ENCODE results near the gene XPOT.

XPOT gene

DNA sequence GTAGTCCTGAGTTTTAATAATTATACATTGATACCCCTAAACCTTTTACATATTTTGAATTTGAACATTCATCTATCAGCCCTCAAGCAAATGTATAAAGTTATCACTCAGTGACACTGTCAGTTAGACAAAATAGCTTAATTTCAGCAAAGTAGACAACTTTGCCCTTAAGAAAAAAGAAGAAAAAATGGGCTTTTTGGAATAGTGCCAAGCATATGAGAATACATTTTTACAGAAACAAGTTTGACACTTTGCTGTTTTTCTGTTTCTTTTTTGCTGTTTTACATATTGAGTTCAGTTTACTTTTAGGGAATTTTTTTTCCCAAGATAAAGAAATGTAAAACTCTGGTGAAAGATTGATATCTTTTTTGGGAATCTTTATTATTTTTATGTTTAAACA is 62.0 kb downstream of the XPOT start:
- DNase-seq (ENCODE audit: low read depth in 2 of 2) = no peak

DNA sequence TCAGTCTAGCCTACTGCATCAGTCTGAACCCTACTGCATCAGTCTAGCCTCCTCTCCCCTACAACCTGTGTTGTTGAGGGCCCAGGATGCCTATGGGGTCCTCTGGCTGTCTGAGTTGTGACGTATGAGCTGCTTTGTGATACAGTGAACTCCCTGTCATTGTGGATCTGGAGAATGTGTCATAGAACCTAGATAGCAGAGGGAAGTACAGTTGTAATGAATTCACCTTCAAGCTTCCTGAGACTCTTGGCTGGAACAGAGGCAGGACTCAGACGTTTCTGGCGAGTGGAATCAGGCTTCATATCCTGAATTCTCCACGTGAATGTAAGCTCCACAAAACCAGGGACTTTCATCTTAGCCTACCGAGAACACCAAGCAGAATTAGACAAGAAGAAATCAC is 64.8 kb downstream of the XPOT start:
- no peak for DNase-seq (ENCODE audit: low read depth in 2 of 2)

DNA sequence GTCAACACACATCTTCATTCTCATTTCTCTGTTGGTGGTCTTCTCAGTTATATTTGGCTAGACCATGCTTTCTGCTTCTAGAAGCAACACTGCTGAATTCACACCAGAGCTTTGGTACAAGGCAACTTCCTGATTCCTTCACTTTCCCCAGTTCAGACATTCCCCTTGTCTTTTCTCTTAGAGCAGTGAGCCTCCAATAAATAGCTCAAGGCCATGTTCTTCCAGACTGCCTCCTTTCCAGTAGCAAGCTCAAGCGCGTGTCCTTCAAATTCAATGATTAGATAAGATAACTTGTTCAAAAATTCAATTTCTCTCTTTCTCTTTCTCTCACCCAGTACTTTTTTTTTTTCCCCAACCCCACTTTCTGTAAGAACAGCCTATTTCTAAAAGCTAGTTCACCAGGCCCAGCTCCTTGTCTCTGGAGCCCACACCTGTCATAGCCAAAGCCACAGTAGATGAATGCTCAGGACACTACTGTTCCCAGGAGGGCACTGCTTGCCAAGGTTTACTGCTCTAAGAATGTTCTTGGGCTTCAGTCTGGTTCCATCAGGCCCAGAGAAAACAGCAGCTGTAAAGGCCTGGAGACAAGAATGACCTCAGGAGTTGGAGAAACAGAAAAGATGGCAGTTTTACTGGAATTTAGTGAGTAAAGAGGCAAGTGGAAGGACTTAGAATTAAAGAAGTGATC is 65.4 kb downstream of the XPOT start:
- no peak for DNase-seq (ENCODE audit: low read depth in 2 of 2)

DNA sequence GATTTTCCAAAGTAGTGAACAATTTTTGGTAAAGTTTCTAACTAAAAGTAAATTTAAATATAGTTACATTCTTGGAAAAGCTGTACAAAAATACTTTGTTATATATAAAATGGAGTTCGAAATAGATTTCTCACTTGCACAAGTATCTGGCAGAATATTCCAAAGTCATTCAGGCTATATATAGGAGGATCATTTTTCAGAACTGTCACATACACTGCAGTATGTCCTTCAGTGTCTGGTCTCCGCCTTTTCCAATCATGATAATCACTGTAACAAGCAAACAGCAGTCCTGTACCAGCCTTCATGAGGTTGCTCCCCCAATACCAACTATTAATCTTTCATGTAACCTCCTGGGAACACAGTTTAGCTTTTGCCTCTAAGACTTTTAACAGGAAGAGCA is 66.3 kb downstream of the XPOT start:
- no peak for DNase-seq (ENCODE audit: low read depth in 2 of 2)

DNA sequence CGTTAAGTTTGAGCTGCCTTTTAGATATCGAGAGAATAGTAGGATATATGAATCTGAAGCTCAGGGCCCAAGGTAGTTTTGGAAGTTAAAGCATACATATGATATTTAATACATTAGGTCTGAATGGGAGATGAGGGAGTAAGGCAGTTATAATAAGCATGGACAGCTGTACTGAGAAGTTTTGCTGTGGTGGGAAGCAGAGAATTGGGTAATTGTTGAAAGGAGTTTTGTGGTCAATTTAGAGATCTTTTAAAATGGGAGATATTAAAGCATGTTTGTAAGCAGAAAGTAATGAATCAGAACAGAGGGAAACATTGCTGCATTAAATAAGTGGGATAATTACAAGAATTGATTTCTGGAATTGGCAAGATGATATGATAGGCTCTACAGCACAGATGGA is 69.0 kb downstream of the XPOT start:
- no peak for DNase-seq (ENCODE audit: low read depth in 2 of 2)

DNA sequence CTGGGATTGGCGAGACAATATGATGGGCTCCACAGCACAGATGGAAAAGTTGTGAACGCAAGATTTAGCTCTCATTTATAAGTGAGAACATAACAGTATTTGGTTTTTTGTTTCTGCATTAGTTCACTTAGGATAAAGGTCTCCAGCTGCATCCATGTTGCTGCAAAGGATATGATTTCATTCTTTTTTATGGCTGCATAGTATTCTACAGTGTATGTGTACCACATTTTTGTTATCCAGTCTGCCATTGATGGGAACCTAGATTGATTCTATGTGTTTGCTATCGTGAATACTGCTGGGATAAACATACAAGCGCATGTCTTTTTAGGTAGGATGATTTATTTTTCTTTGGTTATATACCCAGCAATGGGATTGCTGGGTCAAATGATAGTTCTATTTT is 71.3 kb downstream of the XPOT start:
- DNase-seq (ENCODE audit: low read depth in 2 of 2) = no peak

DNA sequence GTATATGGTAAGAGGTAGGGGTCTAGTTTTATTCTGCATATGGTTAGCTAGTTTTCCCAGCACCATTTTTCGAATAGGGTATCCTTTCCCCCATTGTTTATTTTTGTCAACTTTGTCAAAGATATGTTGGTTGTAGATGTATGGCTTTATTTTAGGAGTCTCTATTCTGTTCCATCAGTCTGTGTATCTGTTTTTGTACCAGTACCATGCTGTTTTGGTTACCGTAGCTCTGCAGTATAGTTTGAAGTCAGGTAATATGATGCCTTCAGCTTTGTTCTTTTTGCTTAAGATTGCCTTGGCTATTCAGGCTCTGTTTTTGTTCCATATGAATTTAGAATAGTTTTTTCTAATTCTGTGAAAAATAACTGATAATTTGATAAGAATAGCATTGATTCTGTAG is 72.7 kb downstream of the XPOT start:
- no peak for DNase-seq (ENCODE audit: low read depth in 2 of 2)

DNA sequence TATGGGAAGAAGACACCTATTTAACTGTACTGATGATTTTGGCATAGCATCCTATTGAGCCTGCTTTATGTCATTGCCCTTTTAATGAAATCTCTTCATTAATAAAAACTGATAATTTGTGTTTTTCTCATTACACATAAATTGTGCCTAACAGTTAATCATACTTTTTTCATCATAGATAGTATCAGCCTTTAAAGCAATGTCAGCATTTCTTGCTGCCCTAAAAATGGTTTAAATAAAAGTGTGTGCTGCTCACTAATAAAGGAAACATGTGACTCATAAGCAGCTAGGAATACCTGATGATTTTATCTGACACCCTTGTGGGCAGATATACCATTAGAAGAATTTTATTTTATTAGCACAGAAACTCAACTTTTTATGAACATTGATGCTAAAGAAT is 74.5 kb downstream of the XPOT start:
- DNase-seq (ENCODE audit: low read depth in 2 of 2) = no peak

DNA sequence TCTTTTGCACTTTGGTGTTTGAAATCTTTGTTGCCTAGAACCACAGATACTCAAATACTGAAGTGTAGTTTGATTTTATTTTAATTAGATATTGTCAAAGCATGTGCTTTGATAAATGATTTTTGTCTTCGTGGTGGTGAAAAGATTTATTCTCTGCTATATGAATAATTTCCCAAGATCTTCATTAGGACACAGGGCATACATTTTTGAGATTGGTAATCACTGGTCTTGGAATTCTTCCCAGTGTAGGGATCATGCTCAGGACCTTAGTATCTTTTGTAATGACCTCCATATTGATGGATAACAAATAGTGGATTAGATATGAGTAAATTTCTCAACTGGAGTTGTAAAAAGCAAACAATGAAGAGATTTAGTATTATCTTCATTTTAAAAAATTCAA is 76.0 kb downstream of the XPOT start:
- no peak for DNase-seq (ENCODE audit: low read depth in 2 of 2)

DNA sequence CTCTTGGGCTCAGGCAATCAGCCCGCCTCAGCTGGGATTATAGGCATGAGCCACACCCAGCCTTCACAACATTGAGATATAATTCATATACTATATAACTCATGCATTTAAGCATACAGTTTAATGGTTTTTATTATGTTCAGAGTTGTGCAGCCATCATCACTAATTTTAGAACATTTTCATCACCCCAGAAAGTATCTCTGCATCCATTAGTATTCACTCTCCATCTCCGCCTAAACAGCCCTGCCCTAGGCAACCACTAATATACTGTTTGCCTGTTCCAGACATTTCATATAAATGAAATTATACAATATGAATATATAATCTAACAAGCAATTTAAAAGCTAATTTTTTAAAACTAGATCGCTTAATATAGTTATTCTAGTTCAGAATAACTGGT is 82.5 kb downstream of the XPOT start:
- DNase-seq (ENCODE audit: low read depth in 2 of 2) = no peak

DNA sequence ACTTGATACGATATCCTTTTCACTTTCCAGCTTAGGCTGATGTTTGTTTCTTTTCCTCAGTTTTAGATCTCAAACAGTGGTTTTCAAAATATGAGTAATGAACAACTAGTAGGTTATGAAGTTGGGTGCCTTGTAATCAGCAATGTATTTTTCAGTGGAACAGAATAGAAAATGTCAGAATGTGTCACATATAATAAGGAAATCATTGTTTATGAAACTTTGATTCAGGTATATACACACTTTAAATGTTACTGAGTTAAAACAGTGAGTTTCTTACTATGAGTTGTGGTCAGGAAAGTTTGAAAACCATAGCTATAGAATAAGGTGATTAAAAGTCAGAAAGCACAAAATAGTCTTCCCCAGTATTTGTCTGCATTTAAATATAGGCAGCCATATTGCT is 87.5 kb downstream of the XPOT start:
- DNase-seq (ENCODE audit: low read depth in 2 of 2) = no peak

DNA sequence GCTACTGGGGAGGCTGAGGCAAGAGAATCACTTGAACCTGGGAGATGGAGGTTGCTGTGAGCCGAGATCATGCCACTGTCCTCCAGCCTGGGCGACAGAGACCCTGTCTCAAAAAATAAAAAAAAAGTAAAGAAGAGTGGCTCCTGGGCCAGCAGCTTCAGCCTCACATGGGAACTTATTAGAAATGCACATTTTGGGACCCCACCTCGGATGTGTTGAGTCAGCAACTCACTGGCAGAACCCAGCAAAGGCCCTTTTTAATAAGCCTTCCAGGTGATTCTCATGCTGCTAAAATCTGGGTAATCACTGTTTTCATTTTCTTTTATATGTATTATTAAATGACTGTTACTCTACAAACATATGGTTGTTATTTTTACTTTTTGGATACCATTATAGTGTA is 89.3 kb downstream of the XPOT start:
- DNase-seq (ENCODE audit: low read depth in 2 of 2) = no peak

DNA sequence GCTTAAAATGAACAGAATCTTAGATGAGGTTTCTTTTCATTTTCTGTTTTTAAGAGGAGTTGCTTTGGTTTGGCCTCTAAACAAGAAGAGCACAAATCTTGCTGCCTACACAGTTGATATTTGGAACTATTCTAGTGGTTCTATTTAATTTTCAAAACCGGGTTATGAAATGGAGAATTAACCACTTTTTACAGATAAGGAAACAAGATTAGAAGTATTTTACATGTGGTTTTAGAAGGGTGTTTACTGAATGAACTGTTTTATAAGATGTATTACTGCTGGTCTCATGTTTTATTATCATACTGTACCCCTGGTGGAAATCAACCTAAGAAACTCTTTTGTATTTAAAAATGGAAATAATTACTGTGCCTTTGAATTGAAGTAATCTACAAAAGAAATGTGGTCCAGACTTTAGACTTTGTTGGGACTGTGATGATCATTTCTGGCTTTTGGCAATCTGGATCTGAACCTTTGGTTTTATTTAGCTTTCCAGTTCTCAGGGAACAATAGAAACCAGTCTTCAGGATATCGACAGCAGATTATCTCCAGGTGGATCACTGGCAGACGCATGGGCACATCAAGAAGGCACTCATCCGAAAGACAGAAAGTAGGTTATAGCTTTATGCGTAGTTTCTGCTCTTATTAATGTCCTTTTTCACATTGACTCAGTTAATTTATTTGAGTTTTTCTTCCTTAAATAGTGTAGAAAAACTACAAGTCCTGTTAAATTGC is 91.0 kb downstream of the XPOT start:
- DNase-seq (ENCODE audit: low read depth in 2 of 2) = no peak

DNA sequence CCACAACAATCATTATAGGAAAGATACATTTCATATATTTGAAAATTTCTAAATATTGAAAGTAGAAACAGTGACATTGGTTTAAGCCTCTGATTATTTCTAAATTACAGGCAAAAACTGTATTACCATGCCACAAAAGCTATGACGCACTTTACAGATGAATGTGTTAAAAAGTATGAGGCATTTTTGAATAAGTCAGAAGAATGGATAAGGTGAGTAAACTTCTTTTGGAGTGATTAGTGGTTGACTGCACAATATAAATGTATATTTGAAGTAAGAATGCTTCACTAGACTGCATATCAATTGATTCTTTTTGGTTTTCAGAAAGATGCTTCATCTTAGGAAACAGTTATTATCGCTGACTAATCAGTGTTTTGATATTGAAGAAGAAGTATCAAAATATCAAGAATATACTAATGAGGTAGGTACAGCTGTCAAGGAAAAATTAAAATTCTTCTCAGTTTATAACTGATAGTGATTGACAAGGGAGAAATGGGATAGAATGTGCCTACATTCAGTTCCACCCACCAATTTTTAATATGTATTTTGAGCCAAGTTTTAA is 92.7 kb downstream of the XPOT start:
- DNase-seq (ENCODE audit: low read depth in 2 of 2) = no peak

DNA sequence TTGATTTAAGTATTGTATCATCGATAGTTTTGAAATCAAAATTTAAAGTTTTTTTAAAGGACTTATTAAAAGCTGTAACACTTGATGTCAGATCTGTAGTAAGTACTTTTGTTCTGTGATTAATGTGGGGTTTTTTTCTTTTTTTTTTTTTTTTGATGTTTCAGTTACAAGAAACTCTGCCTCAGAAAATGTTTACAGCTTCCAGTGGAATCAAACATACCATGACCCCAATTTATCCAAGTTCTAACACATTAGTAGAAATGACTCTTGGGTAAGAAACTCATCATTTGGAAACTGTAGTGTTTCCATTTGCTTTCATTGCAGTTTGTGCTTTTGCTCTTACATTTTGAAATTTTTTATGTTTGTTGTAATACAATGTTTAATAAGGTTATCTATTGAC is 93.3 kb downstream of the XPOT start:
- no peak for DNase-seq (ENCODE audit: low read depth in 2 of 2)

DNA sequence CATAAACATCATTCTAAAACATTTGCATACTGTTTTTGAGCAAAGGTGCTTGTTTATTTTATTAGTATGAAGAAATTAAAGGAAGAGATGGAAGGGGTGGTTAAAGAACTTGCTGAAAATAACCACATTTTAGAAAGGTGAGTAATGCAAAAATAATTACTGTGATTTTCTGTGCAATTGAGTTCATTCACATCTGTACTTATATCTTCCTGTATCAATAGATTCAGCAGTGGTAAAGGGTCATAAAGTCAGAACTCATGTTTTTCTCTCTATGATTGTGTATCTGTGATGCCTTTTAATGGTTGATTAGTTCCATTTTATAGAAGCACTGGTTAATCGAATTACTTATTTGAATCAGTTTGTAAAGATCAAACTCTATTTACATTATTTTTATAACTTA is 93.7 kb downstream of the XPOT start:
- DNase-seq (ENCODE audit: low read depth in 2 of 2) = no peak

DNA sequence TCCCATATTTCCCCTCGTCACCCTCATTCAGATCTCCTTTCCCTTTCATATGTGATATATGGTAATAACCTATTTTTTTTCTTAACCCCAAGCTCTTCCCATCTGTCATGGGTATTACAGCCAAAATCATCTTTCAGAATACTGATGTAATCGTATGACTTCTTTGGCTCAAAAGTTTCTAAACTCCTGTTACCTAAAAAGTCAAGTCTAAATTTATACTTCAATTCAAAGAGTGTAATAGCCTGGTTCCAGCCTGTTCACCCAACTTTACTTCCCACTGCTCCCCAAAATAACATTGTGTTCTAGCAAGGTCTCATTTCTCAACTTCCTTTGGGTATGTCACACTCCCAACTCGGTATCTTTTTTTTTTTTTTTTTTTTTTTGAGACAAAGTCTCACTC is 96.2 kb downstream of the XPOT start:
- no peak for DNase-seq (ENCODE audit: low read depth in 2 of 2)

Data from stimulated activated CD4-positive, alpha-beta T cell treated with anti-CD3 and anti-CD28 coated beads, Interleukin-15, amount 100 ng/mL, for 48 hours (primary cell).